Thyroid gland (tissue), 4 donors: ENCODE measurements around the gene IFI27L1. TPM values are rescaled to one million over a fixed set of nuclear protein-coding genes. Genes with fewer than 3 reads are reported as not detected.

Experiments used
- DNase-seq, 2 donors: peaks; one replicate each; pipeline ENCODE4 v3.0.0-alpha.2; 2019
- H3K27ac ChIP-seq, 3 donors: fragments of 200-600 bp; sonication (generic); 1 replicate in 2 of 3; 2 replicates in 1 of 3; pipeline ENCODE4 v1.5.1; 2016 to 2019; ENCODE audit warnings: mild to moderate bottlenecking in 1 of 3, moderate library complexity in 1 of 3
- H3K27me3 ChIP-seq: fragments of 200-600 bp; sonication (generic); one replicate; pipeline ENCODE4 v1.5.1; 2019
- H3K36me3 ChIP-seq, 2 donors: fragments of 200-600 bp; sonication (generic); one replicate each; pipeline ENCODE4 v1.5.1; 2016 to 2019
- H3K4me1 ChIP-seq, 2 donors: fragments of 200-600 bp; sonication (generic); one replicate each; pipeline ENCODE4 v1.5.1; 2017 to 2019
- H3K4me3 ChIP-seq, 3 donors: fragments of 200-600 bp; sonication (generic); replicated peaks in 1 of 3; 1 replicate in 2 of 3; 2 replicates in 1 of 3; pipeline ENCODE4 v1.5.1; 2016; ENCODE audit warnings: mild to moderate bottlenecking in 1 of 3
- H3K9me3 ChIP-seq: fragments of 200-600 bp; sonication (generic); one replicate; pipeline ENCODE4 v1.5.1; 2017
- POLR2A ChIP-seq, 2 donors: fragments of 450-650 bp; IDR thresholded peaks; one replicate each; pipeline ENCODE4 v1.6.1; 2017; ENCODE audit warnings: antibody characterized with exemption in 2 of 2, mild to moderate bottlenecking in 2 of 2, moderate library complexity in 1 of 2
- WGBS, 2 donors: methylation state at CpG; one replicate each; pipeline ENCODE4 v1.1.5; 2017; 5-methylcytosine and 5-hydroxymethylcytosine counted together
- intact Hi-C: fragments of 100-400 bp; cut with DNase I; formaldehyde crosslinking; loops from one replicate; pipeline ENCODE4 v1.15.1; 2023
- total RNA-seq, 4 donors: library from RNA; depleted of rRNA; stranded (reverse); fragments of >200 nt; gene quantifications; one replicate each; pipeline ENCODE4 v1.2.3, GENCODE V29; 2016
- TF ChIP-seq, protein P1 (sequence below), 6 experiments: fragments of 200-600 bp in 3 of 6; fragments of 450-650 bp in 3 of 6; sonication (generic) in 3 of 6; IDR thresholded peaks; one replicate each; pipeline ENCODE4 v1.5.1; 2016 to 2019; ENCODE audit warnings: antibody characterized with exemption in 6 of 6, mild to moderate bottlenecking in 2 of 6, inconsistent platforms in 1 of 6, moderate library complexity in 1 of 6

The IFI27L1 gene
- total RNA-seq, 4 donors from 2014 or later = 3.4 to 21.3 (median 10.2) TPM

- 96 to 98% methylated on average over 3 of the region's 3 CpGs for WGBS, 2 donors
- no peak for TF ChIP-seq POLR2A (IDR thresholded peaks at IDR 0.05)
- TF ChIP-seq, protein P1, sequence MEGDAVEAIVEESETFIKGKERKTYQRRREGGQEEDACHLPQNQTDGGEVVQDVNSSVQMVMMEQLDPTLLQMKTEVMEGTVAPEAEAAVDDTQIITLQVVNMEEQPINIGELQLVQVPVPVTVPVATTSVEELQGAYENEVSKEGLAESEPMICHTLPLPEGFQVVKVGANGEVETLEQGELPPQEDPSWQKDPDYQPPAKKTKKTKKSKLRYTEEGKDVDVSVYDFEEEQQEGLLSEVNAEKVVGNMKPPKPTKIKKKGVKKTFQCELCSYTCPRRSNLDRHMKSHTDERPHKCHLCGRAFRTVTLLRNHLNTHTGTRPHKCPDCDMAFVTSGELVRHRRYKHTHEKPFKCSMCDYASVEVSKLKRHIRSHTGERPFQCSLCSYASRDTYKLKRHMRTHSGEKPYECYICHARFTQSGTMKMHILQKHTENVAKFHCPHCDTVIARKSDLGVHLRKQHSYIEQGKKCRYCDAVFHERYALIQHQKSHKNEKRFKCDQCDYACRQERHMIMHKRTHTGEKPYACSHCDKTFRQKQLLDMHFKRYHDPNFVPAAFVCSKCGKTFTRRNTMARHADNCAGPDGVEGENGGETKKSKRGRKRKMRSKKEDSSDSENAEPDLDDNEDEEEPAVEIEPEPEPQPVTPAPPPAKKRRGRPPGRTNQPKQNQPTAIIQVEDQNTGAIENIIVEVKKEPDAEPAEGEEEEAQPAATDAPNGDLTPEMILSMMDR (IDR thresholded peaks at IDR 0.05) = no peak
- no peaks in the 10 kb centered on the region for H3K36me3 ChIP-seq
Measured at GRCh38 chr14:94074534-94074933, 6.6 kb upstream of the IFI27L1 start.

DNA sequence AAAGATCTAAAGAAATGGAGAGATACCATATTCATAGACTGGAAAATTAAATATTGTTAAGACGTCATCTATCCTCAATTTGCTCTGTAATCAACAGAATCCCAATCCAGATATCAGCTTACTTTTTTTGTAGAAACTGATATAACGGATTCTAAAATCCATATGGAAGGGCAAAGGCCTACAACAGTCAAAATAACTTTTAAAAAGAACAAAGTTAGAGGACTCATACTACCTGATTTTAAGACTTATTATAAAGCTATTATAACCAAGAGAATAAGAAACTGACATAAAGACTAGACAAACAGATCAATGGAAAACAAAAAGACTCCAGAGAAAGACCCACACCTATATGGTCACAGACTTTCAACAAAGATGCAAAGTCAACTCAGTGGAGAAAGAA, 6.1 kb upstream of the IFI27L1 start:
- no peaks in the 10 kb centered on the region for H3K9me3 ChIP-seq
- H3K4me3 ChIP-seq = no peak overlapping the region
- no peak for TF ChIP-seq POLR2A (IDR thresholded peaks at IDR 0.05)
- TF ChIP-seq, protein P1 (IDR thresholded peaks at IDR 0.05) = no peak
- H3K36me3 ChIP-seq = no peaks in the 10 kb centered on the region
- H3K27ac ChIP-seq = no peak overlapping the region
- no peaks in the 10 kb centered on the region for H3K27me3 ChIP-seq
- intact Hi-C loops = no loop called here
- DNase-seq = no peak
- WGBS, 2 donors = 96% methylated on average over 2 of the region's 2 CpGs
- peaks cover 31 to 34% of the 10 kb centered on the region in 2 donors for H3K4me1 ChIP-seq

More at GRCh38 chr14:94074534-94074933, 6.6 kb upstream of the IFI27L1 start:
- no peaks in the 10 kb centered on the region for H3K27me3 ChIP-seq
- intact Hi-C loops = no loop called here
- H3K4me3 ChIP-seq = no peak overlapping the region
- H3K27ac ChIP-seq = no peak overlapping the region
- DNase-seq = no peak
- H3K4me1 ChIP-seq = peaks cover 30 to 32% of the 10 kb centered on the region in 2 donors
- no peaks in the 10 kb centered on the region for H3K9me3 ChIP-seq

DNA sequence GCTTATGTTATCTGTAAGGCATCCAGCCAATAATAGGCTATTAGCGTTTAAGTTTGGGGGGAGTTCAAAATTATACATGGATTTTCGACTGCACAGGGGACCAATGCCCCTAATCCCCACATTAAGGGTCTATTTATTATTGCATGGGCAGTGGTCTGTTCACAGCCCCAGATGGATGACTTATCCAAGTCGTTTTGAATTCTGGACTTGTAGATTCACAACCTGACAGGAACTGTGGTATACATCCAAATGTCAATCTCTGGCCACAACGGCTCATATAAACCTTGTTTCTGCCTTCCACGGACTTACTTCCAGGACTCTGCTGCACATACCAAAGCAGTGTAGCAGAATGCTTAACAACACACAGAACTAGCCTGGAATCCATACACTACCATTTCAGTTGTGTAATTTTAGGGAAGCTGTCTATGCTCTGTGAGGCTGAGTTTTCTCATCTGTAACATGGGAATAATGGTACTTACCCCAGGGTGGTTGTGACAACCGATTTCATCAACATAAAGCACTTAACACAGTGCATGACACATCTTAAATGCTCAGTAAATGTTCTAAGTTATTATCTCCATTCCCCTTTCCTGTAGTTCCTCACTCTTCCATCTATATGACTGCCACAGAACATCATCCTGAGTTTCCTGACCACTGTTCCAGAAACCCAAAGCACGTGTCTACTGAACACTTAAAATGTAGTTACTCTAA, 3.8 kb upstream of the IFI27L1 start:
- H3K36me3 ChIP-seq = no peaks in the 10 kb centered on the region
- peaks cover 31 to 38% of the 10 kb centered on the region in 2 donors for H3K4me1 ChIP-seq
- H3K4me3 ChIP-seq = no peak overlapping the region
- intact Hi-C loops = no loop called here
- H3K27me3 ChIP-seq = no peaks in the 10 kb centered on the region
- H3K9me3 ChIP-seq = no peaks in the 10 kb centered on the region
- no peak overlapping the region for H3K27ac ChIP-seq
- WGBS, 2 donors = 68 to 78% methylated on average over 7 of the region's 7 CpGs
- TF ChIP-seq, protein P1 (IDR thresholded peaks at IDR 0.05) = no peak
- no peak for TF ChIP-seq POLR2A (IDR thresholded peaks at IDR 0.05)
- DNase-seq = no peak

DNA sequence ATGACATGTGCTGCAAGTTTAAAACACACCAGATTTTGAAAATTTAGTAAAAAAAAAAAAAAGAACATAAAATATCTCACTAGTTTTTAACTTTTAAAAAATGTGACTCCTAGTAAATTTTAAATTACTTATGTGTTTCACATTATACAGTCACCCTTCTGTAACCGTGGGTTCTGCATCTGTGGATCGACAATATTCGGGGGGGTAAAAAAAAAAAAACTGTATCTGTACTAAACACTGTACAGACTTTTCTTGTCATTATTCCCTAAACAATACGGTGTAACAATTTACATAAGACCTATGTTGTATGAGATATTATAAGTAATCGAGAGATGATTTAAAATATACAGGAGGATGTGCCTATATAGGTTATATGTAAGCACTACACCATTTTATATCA, 3.3 kb upstream of the IFI27L1 start:
- WGBS, 2 donors = 87 to 89% methylated on average over 5 of the region's 5 CpGs
- Histone ChIP-seq H3K27ac (no peak overlapping the region), H3K27me3 (no peaks in the 10 kb centered on the region), H3K4me1 (peaks cover 31 to 38% of the 10 kb centered on the region in 2 donors), H3K36me3 (no peaks in the 10 kb centered on the region), H3K4me3 (peak overlapping the region in 1 of 3 donors; percentile 2), H3K9me3 (no peaks in the 10 kb centered on the region)
- intact Hi-C loops = no loop called here
- no peak for TF ChIP-seq POLR2A (IDR thresholded peaks at IDR 0.05)
- TF ChIP-seq, protein P1 (IDR thresholded peaks at IDR 0.05) = no peak
- no peak for DNase-seq

GRCh38 chr14:94079891-94080620, 1.1 kb upstream of the IFI27L1 start:
- Histone ChIP-seq H3K36me3 (no peaks in the 10 kb centered on the region), H3K4me1 (peaks cover 31 to 38% of the 10 kb centered on the region in 2 donors), H3K27me3 (no peaks in the 10 kb centered on the region), H3K4me3 (peak overlapping the region; percentile 60 to 96 (median 80)), H3K27ac (peak overlapping the region; percentile 87 to 95 (median 94)), H3K9me3 (no peaks in the 10 kb centered on the region)
- WGBS, 2 donors = 2 to 4% methylated on average over 15 of the region's 15 CpGs
- DNase-seq = no peak
- no peak for TF ChIP-seq POLR2A (IDR thresholded peaks at IDR 0.05)
- TF ChIP-seq, protein P1 (IDR thresholded peaks at IDR 0.05) = no peak
- intact Hi-C loops = no loop called here
